OCI-LY3 (cell line): ENCODE results near the gene WDR45.

Source experiments
- H2AFZ ChIP-seq: fragments of 200-600, 300-600 bp; shearing (Covaris generic); 2 replicates; pipeline ENCODE4 v1.6.0; 2014; ENCODE audit warnings: antibody characterized with exemption, low read depth, low read length
- H3K27ac ChIP-seq: fragments of 200-600, 300-600 bp; sonication (generic); 2 replicates; pipeline ENCODE4 v1.5.1; 2014; ENCODE audit warnings: mild to moderate bottlenecking, low read length, moderate library complexity, mixed read lengths
- H3K27me3 ChIP-seq: fragments of 200-600, 300-600 bp; sonication (generic); 2 replicates; pipeline ENCODE4 v1.6.1; 2014; ENCODE audit warnings: low read depth, low read length, mixed read lengths
- H3K36me3 ChIP-seq: fragments of 200-600, 300-600 bp; sonication (generic); replicated peaks from 2 replicates; pipeline ENCODE3; 2014; ENCODE audit warnings: low read depth, low read length, mixed read lengths
- H3K4me1 ChIP-seq: fragments of 300-600, 200-600 bp; sonication (generic); 2 replicates; pipeline ENCODE4 v1.6.1; 2014; ENCODE audit warnings: low read length, mixed read lengths
- H3K4me2 ChIP-seq: fragments of 200-600, 300-600 bp; sonication (generic); 2 replicates; pipeline ENCODE4 v1.6.1; 2014; ENCODE audit warnings: low read length, mixed read lengths
- H3K4me3 ChIP-seq: fragments of 300-600, 200-600 bp; sonication (generic); 2 replicates; pipeline ENCODE4 v1.5.1; 2014; ENCODE audit warnings: antibody characterized with exemption, mild to moderate bottlenecking, low read length, moderate library complexity
- H3K79me2 ChIP-seq: fragments of 300-600, 200-600 bp; shearing (Covaris generic); 2 replicates; pipeline ENCODE4 v1.6.1; 2014; ENCODE audit warnings: mild to moderate bottlenecking, low read length, mixed read lengths
- H3K9ac ChIP-seq: fragments of 300-600, 200-600 bp; shearing (Covaris generic); 2 replicates; pipeline ENCODE4 v1.6.0; 2014; ENCODE audit warnings: mild to moderate bottlenecking, low read length, moderate library complexity
- H3K9me3 ChIP-seq: fragments of 200-600, 300-600 bp; shearing (Covaris generic); 2 replicates; pipeline ENCODE4 v1.6.1; 2014; ENCODE audit warnings: low read length, mixed read lengths; ENCODE audit not compliant: insufficient read depth
- H4K20me1 ChIP-seq: fragments of 200-600, 300-600 bp; sonication (generic); 2 replicates; pipeline ENCODE4 v1.6.1; 2016; ENCODE audit warnings: low read length, mixed read lengths; ENCODE audit not compliant: insufficient read depth
- CTCF ChIP-seq: fragments of 200-600, 300-600 bp; sonication (generic); IDR thresholded peaks from 2 replicates; pipeline ENCODE4 v1.5.1; 2014; ENCODE audit warnings: antibody characterized with exemption, low read length, low read depth
- EZH2phosphoT487 ChIP-seq: fragments of 200-600 bp; shearing (Covaris generic); IDR thresholded peaks from 2 replicates; pipeline ENCODE4 v1.6.1; 2018; ENCODE audit warnings: antibody characterized with exemption, mixed run types, low read depth

Gene WDR45

GRCh38 chrX:49039598-49040375, 39.9 kb downstream of the WDR45 start:
- Histone ChIP-seq H3K9ac (no peak overlapping the region), H3K4me3 (no peak overlapping the region), H3K27ac (peak overlapping the region; percentile 39)

GRCh38 chrX:49037883-49038475, 41.7 kb downstream of the WDR45 start:
- Histone ChIP-seq H4K20me1 (no peaks in the 10 kb centered on the region), H3K4me3 (no peak overlapping the region), H3K27ac (no peak overlapping the region), H3K27me3 (no peaks in the 10 kb centered on the region), H3K79me2 (peaks cover 24% of the 10 kb centered on the region), H3K4me2 (no peak overlapping the region), H3K4me1 (peaks cover 20% of the 10 kb centered on the region), H3K36me3 (peaks cover 26% of the 10 kb centered on the region), H2AFZ (no peak overlapping the region), H3K9me3 (no peaks in the 10 kb centered on the region), H3K9ac (no peak overlapping the region)
- no peak for TF ChIP-seq CTCF

More at GRCh38 chrX:49039598-49040375, 39.9 kb downstream of the WDR45 start:
- Histone ChIP-seq H3K79me2 (peaks cover 25% of the 10 kb centered on the region), H3K9me3 (no peaks in the 10 kb centered on the region), H2AFZ (no peak overlapping the region), H3K4me1 (peaks cover 26% of the 10 kb centered on the region), H3K27me3 (no peaks in the 10 kb centered on the region), H4K20me1 (no peaks in the 10 kb centered on the region), H3K4me2 (peak overlapping the region; percentile 36), H3K36me3 (peaks cover 17% of the 10 kb centered on the region)
- no peak for TF ChIP-seq EZH2phosphoT487
- no peak for TF ChIP-seq CTCF

GRCh38 chrX:49030283-49030682, 49.4 kb downstream of the WDR45 start:
- no peak for TF ChIP-seq CTCF
- TF ChIP-seq EZH2phosphoT487 = no peak

GRCh38 chrX:49029876-49030275, 49.8 kb downstream of the WDR45 start:
- no peak overlapping the region for H3K9ac ChIP-seq
- no peaks in the 10 kb centered on the region for H4K20me1 ChIP-seq
- H3K4me3 ChIP-seq = no peak overlapping the region
- peaks cover 11% of the 10 kb centered on the region for H3K36me3 ChIP-seq
- H3K27me3 ChIP-seq = no peaks in the 10 kb centered on the region
- no peaks in the 10 kb centered on the region for H3K79me2 ChIP-seq
- no peak for TF ChIP-seq EZH2phosphoT487
- no peak for TF ChIP-seq CTCF
- H3K4me1 ChIP-seq = no peaks in the 10 kb centered on the region
- H3K4me2 ChIP-seq = no peak overlapping the region
- no peaks in the 10 kb centered on the region for H3K9me3 ChIP-seq
- H2AFZ ChIP-seq = no peak overlapping the region
- H3K27ac ChIP-seq = no peak overlapping the region

More at GRCh38 chrX:49030283-49030682, 49.4 kb downstream of the WDR45 start:
- H3K27me3 ChIP-seq = no peaks in the 10 kb centered on the region
- H3K27ac ChIP-seq = no peak overlapping the region
- no peaks in the 10 kb centered on the region for H4K20me1 ChIP-seq
- H2AFZ ChIP-seq = no peak overlapping the region
- no peaks in the 10 kb centered on the region for H3K9me3 ChIP-seq
- H3K36me3 ChIP-seq = peaks cover 11% of the 10 kb centered on the region
- no peaks in the 10 kb centered on the region for H3K79me2 ChIP-seq
- no peak overlapping the region for H3K9ac ChIP-seq
- H3K4me1 ChIP-seq = no peaks in the 10 kb centered on the region
- H3K4me3 ChIP-seq = no peak overlapping the region
- no peak overlapping the region for H3K4me2 ChIP-seq
